HG02852 (cell line): Measurements from ENCODE around the gene CLASP1.
"Not testable (repeated sequence)": the region's sequence is repeated elsewhere in the genome, so short reads cannot be mapped to it uniquely, and the experiment has no call there.

Source experiments
- ATAC-seq: cut with Tn5 transposase; IDR thresholded peaks from one replicate; pipeline ENCODE4 v1.9.1; 2021; ENCODE audit warnings: mild to moderate bottlenecking, moderate library complexity; ENCODE audit not compliant: unreplicated experiment

The CLASP1 gene

DNA sequence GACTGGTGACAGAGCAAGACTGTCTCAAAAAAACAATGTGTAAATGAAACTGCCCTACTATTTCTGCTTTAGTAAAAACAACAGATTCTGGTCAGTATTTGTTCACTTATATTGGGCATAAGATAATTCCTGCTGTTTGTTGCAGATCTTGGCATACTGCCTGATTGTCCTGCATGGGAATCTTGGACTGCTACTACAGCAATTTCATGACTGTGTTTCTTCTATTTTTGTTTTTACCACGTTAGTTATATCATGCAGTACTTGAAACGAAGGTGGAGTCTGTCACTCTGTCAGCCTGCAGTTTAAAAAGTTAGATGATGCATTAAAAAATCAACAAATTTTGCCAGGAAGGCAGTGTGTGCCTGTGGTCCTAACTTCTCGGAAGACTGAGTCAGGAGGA lies 14.2 kb upstream of the CLASP1 start:
- ATAC-seq = no peak

GRCh38 chr2:121662656-121663055 lies 13.4 kb upstream of the CLASP1 start:
- no peak for ATAC-seq

DNA sequence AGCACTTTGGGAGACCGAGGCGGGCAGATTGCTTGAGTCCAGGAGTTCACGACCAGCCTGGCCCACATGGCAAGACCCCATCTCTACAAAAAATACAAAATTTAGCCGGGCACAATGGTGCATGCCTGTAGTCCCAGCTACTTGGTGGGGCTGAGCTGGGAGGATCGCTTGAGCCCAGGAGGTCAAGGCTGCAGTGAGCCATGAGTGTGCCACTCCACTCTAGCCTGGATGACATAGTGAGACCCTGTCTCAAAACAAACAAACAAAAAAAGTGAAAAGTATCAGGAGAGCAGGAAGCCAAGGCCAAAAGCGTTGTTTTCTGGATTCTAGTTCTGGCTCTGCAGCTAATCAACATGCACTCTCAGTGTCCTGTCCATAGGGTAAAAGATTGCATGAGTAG lies 10.7 kb upstream of the CLASP1 start:
- no peak for ATAC-seq

DNA sequence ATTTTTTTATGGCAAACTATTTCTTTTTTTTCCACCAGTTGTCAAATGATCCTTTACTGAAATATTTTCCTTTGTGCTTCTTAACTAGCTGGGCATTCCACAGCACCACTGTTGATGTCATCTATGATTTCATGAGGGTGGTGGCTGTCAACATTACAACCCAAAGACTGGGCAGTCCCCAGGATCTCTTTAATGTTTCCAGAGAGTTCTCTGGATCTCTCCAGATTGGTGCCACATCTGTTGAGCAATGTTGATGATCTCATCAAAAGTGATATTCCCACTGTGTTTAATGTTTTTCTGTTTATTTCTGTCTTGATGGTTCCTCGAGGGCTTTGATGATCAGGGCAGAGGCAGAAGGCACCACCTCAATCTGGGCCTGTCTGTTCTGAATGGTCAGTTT lies 9.1 kb upstream of the CLASP1 start:
- not testable (repeated sequence) for ATAC-seq

- ATAC-seq = no peak
Observed at GRCh38 chr2:121653035-121653434, 3.8 kb upstream of the CLASP1 start.

GRCh38 chr2:121650315-121650930 lies 1.2 kb upstream of the CLASP1 start:
- ATAC-seq = peak; percentile 2

- peak; percentile 87 for ATAC-seq
Observed at GRCh38 chr2:121649596-121650314, 493 bp upstream of the CLASP1 start.

GRCh38 chr2:121648206-121649148 lies 785 bp downstream of the CLASP1 start:
- ATAC-seq = peak; percentile 26

DNA sequence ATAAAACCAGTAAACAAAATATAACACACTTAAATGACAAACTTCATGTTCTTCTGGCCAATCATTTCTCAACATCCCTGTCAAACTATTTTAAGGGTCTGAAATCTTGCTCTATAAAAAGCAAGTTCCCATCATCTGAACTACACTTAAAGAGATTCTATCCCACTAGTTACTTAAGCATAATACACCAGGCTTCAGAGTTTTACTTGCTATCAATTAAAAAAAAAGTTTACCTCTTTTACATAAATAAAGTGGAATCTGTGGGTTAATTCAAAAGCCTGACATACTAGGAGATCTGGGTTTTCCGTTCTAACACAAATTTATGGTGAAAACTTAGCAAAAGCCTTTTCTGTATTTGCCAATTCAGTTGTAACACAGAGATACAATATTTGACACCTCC lies 1.9 kb downstream of the CLASP1 start:
- no peak for ATAC-seq

- ATAC-seq = no peak
Observed at GRCh38 chr2:121644715-121645114, 4.5 kb downstream of the CLASP1 start.

- no peak for ATAC-seq
Observed at GRCh38 chr2:121643877-121644276, 5.4 kb downstream of the CLASP1 start.

- no peak for ATAC-seq
Observed at GRCh38 chr2:121640380-121641316, 8.6 kb downstream of the CLASP1 start.

GRCh38 chr2:121639846-121640245 lies 9.4 kb downstream of the CLASP1 start:
- not testable (repeated sequence) for ATAC-seq

DNA sequence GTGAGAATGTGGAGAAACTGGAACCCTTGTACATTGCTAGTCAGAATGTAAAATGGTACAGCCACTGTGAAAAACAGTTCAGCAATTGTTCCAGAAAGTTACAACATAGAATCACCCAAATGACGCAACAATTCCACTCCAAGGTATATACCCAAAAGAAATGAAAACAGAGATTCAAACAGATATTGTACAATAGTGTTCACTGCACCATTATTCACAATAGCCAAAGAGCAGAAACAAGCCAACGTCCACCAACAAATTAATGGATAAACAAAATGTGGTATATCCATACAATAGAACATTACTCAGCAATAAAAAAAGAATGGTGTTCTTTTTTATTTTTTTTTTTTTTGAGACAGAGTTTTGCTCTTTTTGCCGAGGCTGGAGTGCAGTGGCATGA lies 10.9 kb downstream of the CLASP1 start:
- ATAC-seq = no peak

DNA sequence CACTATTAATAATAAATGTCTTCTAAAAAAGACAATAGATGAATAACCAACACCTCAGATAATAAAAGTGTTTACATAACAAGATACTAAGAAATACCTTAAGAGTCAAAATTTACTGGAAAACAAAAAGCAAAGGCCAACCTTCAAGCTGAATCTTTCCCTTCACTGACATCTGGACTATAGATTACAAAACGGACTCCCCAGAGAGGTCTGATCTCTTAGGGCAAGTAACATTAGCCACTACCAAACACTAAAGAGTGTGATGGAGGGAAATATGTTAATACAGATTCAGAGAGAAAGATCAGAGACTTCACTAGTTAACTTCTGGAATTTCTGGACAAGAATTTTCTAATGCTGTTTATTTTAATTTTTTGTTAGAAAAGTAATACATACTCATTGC lies 13.9 kb downstream of the CLASP1 start:
- no peak for ATAC-seq

DNA sequence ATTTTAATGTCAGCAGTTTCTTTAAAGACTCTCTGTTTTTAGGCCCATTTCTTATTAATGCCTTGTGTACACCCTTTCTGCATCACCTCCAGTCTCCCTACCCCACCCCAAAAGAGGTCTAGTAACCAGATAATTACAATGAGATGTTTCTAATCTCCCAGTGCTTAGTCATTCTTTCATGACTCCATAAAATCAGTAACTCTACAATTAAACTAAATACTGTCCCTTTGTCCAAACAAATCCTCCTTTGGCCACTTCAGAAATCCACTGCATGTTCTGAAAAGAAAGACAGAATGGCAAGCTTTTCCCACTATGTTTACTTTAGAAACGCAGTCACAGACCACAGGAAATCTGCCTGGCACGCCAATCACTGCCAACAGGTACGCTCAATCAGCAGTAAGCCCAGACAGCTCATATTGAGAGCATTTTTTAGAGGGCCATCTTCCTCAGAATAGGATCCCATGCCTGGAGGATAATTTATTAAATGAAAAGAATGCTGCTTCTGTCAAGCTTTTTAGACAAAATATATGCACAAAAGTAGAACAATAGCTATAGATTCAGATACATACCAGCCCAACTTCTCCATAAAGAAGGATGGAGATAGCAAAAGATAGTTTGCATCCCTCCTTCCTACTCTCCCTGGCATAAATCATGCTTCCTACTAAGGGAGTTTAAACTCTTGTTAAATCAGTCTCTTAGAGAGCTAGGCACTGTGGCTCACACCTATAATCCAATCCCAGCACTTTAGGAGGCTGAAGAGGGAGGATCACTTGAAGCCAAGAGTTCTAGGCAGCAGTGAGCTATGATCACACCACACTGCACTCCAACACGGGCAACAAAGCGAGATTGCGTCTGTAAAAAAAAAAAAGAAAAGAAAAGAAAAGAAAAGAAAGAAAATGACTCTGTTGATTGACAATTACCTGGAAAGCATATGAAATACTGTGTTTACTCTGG lies 14.6 kb downstream of the CLASP1 start:
- no peak for ATAC-seq

DNA sequence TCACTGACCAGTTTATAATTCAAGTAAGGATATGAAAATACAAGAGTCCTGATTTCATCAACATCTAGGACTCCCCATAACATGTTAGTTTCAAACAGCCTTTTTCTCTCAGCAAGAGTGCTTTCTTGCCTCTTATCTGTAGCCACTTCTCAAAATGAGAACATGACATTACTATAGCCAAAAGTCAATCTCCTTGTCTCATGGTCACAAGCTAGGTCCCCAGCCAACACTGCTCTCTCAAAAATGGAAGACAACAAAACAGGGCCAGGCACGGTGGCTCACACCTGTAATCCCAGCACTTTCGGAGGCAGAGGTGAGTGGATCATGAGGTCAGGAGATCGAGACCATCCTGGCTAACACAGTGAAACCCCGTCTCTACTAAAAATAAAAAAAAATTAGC lies 15.8 kb downstream of the CLASP1 start:
- ATAC-seq = no peak

GRCh38 chr2:121627525-121628050 lies 21.7 kb downstream of the CLASP1 start:
- no peak for ATAC-seq
